Kidney (tissue), 14 donors: ENCODE measurements around the gene MBLAC2. TPM values are rescaled to one million over a fixed set of nuclear protein-coding genes. Genes with fewer than 3 reads are reported as not detected.

ENCODE experiments used
- DNase-seq, 5 donors: peaks; one replicate each; pipeline ENCODE4 v3.0.0-alpha.2; 2013 to 2020
- FAIRE-seq: peaks from 2 replicates; lab custom pipeline; 2012; peaks lifted over from hg19 to GRCh38; lab: Jason Lieb, UNC
- H3K27ac ChIP-seq, 2 donors: one replicate each; pipeline ENCODE4 v1.7.0; 2013; ENCODE audit warnings: low read depth in 2 of 2, low read length in 2 of 2, inconsistent platforms in 1 of 2
- H3K27me3 ChIP-seq: one replicate; pipeline ENCODE4 v1.7.1; 2013; ENCODE audit warnings: low read length, inconsistent platforms; ENCODE audit not compliant: control insufficient read depth, insufficient read depth
- H3K36me3 ChIP-seq, 3 donors: one replicate each; pipeline versions ENCODE4 v1.7.0 to v1.7.1; 2013; ENCODE audit warnings: low read length in 3 of 3, control low read depth in 1 of 3, inconsistent platforms in 1 of 3; ENCODE audit not compliant: insufficient read depth in 3 of 3, control insufficient read depth in 2 of 3
- H3K4me1 ChIP-seq, 3 donors: one replicate each; pipeline versions ENCODE4 v1.7.0 to v1.7.1; 2013; ENCODE audit warnings: low read length in 3 of 3, inconsistent platforms in 1 of 3, low read depth in 1 of 3; ENCODE audit not compliant: control insufficient read depth in 2 of 3, insufficient read depth in 2 of 3
- H3K4me3 ChIP-seq, 3 donors: one replicate each; pipeline versions ENCODE4 v1.7.0 to v1.8.1; 2013; ENCODE audit warnings: low read length in 3 of 3, control low read depth in 1 of 3, inconsistent platforms in 1 of 3
- H3K9ac ChIP-seq, 3 donors: one replicate each; pipeline versions ENCODE4 v1.7.0 to v1.7.1; 2013; ENCODE audit warnings: low read length in 3 of 3, control low read depth in 1 of 3, inconsistent platforms in 1 of 3
- H3K9me3 ChIP-seq, 3 donors: one replicate each; pipeline versions ENCODE4 v1.7.0 to v1.7.1; 2013; ENCODE audit warnings: low read length in 3 of 3, control low read depth in 1 of 3, inconsistent platforms in 1 of 3; ENCODE audit not compliant: control insufficient read depth in 2 of 3, insufficient read depth in 1 of 3
- intact Hi-C: fragments of 100-400 bp; cut with DNase I; formaldehyde crosslinking; loops from one replicate; pipeline ENCODE4 v1.11.1; 2022
- polyA plus RNA-seq: library from polyadenylated mRNA; stranded (reverse); fragments of 350-450 nt; fragmentation: Illumina TruSeq; extraction: RNeasy Lipid Tissue Mini Kit (QIAGEN cat#74804); gene quantifications from one replicate; pipeline ENCODE4 v1.2.3, GENCODE V29; 2014; ENCODE audit warnings: low read depth, low replicate concordance; ENCODE audit not compliant: insufficient read depth
- total RNA-seq: library from RNA; stranded (reverse); fragmentation: NEBNext Ultra II Directional; extraction: Animal tissue kit (Norgen Biotek cat#: 25700); gene quantifications from one replicate; pipeline ENCODE4 v1.2.1, GENCODE V29; 2021
- TF ChIP-seq, protein P1 (sequence below): IDR thresholded peaks from 3 replicates; pipeline ENCODE4 v1.5.1; 2012; ENCODE audit warnings: mild to moderate bottlenecking, moderate library complexity, borderline replicate concordance; ENCODE audit not compliant: insufficient read depth; ENCODE audit errors: extremely low read depth
- donor health status: control.
- donor health status: control.
- donor health status: control.
- donor health status: control.
- donor health status: control.
- donor health status: DM: yes; HTN: yes; CAD: no.
- donor health status: Normal renal cell carcinoma (clear cell type).

Gene MBLAC2
- total and polyA plus RNA-seq, 2 donors from 2014 or later = 2.4 to 6.7 TPM

DNA sequence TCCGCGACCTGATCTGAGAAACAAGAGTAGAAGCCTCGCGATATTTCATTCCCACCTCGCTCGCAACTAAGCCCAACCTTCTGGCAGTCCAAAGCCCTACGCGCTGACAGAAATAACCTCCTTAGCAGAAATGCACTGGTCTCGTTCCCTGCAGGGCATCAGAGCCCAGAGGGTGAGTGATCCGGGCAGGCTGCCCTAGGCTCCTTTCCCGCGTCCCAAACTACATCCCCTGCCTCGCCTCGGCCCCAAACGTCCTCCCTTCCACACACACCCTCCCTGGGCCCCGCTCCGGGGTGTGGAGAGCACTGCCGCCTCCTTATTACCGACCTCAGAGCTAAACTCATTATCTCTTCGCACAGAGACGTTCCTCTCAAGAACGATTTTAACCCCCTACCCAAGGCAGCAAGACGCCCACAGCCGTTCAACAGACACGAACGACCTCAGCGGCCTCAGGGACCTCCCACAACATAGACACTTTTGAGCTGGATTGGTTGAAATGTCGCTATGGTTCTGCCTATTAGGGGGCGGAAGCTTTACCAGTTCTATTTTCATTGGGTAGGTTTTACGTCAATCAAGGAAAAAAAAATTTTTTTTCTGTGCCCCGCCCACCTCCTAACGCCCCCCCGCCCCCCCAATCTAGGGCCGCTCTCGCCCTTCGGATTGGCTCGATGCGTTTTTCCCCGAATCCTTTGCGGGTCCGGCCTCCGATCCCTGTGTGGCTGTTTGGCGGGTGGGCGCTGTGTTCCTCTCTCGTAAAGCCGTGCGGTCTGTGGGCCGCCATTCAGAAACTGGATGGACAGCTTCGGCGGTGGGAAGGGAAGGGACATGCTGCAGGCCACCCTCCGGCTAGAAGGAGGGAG is 65.0 kb downstream of the MBLAC2 start, which contains the start of gene CETN3:
TSS of gene CETN3 (minus strand) at position 439 of the 860 bp plus-strand sequence. CDS start at position 344, 95 bp downstream.
- peak within 1 kb of the TSS; percentile 96 to 100 (median 98) for H3K9ac ChIP-seq
- H3K9me3 ChIP-seq = no peaks in the 10 kb centered on the region
- H3K36me3 ChIP-seq = peaks cover 0 to 3% (median 3%) of the 10 kb centered on the region in 3 donors
- TF ChIP-seq, protein P1, sequence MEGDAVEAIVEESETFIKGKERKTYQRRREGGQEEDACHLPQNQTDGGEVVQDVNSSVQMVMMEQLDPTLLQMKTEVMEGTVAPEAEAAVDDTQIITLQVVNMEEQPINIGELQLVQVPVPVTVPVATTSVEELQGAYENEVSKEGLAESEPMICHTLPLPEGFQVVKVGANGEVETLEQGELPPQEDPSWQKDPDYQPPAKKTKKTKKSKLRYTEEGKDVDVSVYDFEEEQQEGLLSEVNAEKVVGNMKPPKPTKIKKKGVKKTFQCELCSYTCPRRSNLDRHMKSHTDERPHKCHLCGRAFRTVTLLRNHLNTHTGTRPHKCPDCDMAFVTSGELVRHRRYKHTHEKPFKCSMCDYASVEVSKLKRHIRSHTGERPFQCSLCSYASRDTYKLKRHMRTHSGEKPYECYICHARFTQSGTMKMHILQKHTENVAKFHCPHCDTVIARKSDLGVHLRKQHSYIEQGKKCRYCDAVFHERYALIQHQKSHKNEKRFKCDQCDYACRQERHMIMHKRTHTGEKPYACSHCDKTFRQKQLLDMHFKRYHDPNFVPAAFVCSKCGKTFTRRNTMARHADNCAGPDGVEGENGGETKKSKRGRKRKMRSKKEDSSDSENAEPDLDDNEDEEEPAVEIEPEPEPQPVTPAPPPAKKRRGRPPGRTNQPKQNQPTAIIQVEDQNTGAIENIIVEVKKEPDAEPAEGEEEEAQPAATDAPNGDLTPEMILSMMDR = no peak
- FAIRE-seq = peak; percentile 76
- no peaks in the 10 kb centered on the region for H3K27me3 ChIP-seq
- intact Hi-C loops = no loop called here
- peak within 1 kb of the TSS; percentile 93 to 100 (median 98) for H3K4me3 ChIP-seq
- DNase-seq = peak; percentile 96 to 98 (median 98)
- H3K4me1 ChIP-seq = peaks cover 0 to 4% (median 3%) of the 10 kb centered on the region in 3 donors
- H3K27ac ChIP-seq = peak within 1 kb of the TSS; percentile 97 to 98

DNA sequence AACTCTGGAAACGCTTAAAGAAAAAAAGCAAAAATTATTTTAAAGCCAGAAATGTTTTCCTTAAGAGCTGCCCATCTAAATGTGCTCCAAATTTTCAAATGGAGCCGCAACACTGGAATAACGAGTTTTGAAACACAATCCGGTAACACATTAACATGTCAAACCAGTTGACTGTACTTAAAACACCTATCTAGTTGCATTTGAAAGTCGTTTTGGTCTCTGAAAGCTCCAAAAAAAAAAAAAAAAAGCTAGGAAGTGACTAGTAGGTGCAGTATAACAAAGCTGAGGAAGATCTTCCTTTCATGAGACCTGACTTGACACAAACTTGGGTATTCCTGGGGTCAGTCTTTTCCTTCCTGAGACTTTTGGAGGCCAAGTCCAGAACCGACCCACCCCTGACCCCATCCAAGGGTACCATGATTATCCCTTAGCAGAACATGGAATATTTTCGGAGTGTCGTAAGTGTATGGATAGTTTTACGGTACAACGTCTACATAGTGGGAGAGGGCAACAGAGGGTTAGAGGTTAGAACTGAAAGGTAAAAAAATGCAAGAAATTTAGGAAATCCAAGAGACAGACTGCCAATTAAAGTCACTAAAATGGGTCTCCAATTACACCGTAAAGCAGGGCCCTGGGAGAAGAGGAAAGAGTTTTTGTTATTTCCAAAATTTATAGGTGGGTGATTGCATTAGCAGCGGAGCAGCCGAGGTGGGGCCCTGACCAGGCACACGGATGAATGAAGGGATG is 65.8 kb downstream of the MBLAC2 start:
- no peak for FAIRE-seq
- DNase-seq = peak in 3 of 5 donors; percentile 39 to 57 (median 55)
- H3K4me3 ChIP-seq = peak overlapping the region; percentile 92 to 98 (median 97)
- H3K27ac ChIP-seq = peak overlapping the region; percentile 97 to 98
- TF ChIP-seq, protein P1 = no peak
- no peaks in the 10 kb centered on the region for H3K27me3 ChIP-seq
- intact Hi-C loops = no loop called here
- H3K9me3 ChIP-seq = no peaks in the 10 kb centered on the region
- H3K36me3 ChIP-seq = peaks cover 0 to 3% (median 3%) of the 10 kb centered on the region in 3 donors
- peaks cover 0 to 4% (median 3%) of the 10 kb centered on the region in 3 donors for H3K4me1 ChIP-seq
- peak overlapping the region; percentile 96 to 98 (median 98) for H3K9ac ChIP-seq

Other genes with a start within 250 kb of the MBLAC2 start
- gene CETN3, start 65.0 kb downstream of the MBLAC2 start, total RNA-seq = 19.8 TPM
- gene CETN3, start 65.0 kb downstream of the MBLAC2 start, polyA plus RNA-seq = 50.0 TPM
- 1.5 TPM for gene POLR3G, start 93 bp upstream of the MBLAC2 start, total RNA-seq
- gene POLR3G, start 93 bp upstream of the MBLAC2 start, polyA plus RNA-seq = 1.0 TPM
- 18.7 TPM for gene LYSMD3, start 54.8 kb upstream of the MBLAC2 start, total RNA-seq
- 7.3 TPM for gene LYSMD3, start 54.8 kb upstream of the MBLAC2 start, polyA plus RNA-seq
- 7.0 TPM for gene ADGRV1, start 84.0 kb upstream of the MBLAC2 start, total RNA-seq
- gene ADGRV1, start 84.0 kb upstream of the MBLAC2 start, polyA plus RNA-seq = 7.3 TPM